ENCODE measurements around the gene MYH11.
"Not testable (repeated sequence)": the region's sequence is repeated elsewhere in the genome, so short reads cannot be mapped to it uniquely, and the experiment has no call there.

The MYH11 gene

GRCh38 chr16:15714393-15715172, 142.2 kb downstream of the MYH11 start:
- no peak for DNase-seq (ENCODE audit: low spot score)

GRCh38 chr16:15708997-15709396, 147.8 kb downstream of the MYH11 start:
- no peak for DNase-seq (ENCODE audit: low spot score)

- no peak for DNase-seq (ENCODE audit: low spot score)
Measured at GRCh38 chr16:15708096-15708495, 148.7 kb downstream of the MYH11 start.

- DNase-seq (ENCODE audit: low spot score): no peak
Measured at GRCh38 chr16:15707332-15707731, 149.5 kb downstream of the MYH11 start.

GRCh38 chr16:15705064-15705565, 151.7 kb downstream of the MYH11 start:
- no peak for DNase-seq (ENCODE audit: low spot score)

- peak; percentile 84 for DNase-seq (ENCODE audit: low spot score)
Measured at GRCh38 chr16:15704545-15704987, 152.3 kb downstream of the MYH11 start.

GRCh38 chr16:15703029-15703736, 153.6 kb downstream of the MYH11 start:
- DNase-seq (ENCODE audit: low spot score): no peak

- DNase-seq (ENCODE audit: low spot score): no peak
Measured at GRCh38 chr16:15701975-15702970, 154.6 kb downstream of the MYH11 start.

GRCh38 chr16:15701367-15701766, 155.5 kb downstream of the MYH11 start:
- no peak for DNase-seq (ENCODE audit: low spot score)

- no peak for DNase-seq (ENCODE audit: low spot score)
Measured at GRCh38 chr16:15699819-15700218, 157.0 kb downstream of the MYH11 start.

GRCh38 chr16:15694499-15694898, 162.3 kb downstream of the MYH11 start:
- DNase-seq (ENCODE audit: low spot score): no peak

GRCh38 chr16:15692508-15692907, 164.3 kb downstream of the MYH11 start:
- DNase-seq (ENCODE audit: low spot score): not testable (repeated sequence)

- DNase-seq (ENCODE audit: low spot score): no peak
Measured at GRCh38 chr16:15691046-15691445, 165.8 kb downstream of the MYH11 start.

GRCh38 chr16:15690296-15690695, 166.5 kb downstream of the MYH11 start:
- DNase-seq (ENCODE audit: low spot score): no peak

- DNase-seq (ENCODE audit: low spot score): no peak
Measured at GRCh38 chr16:15689290-15689689, 167.5 kb downstream of the MYH11 start.

- no peak for DNase-seq (ENCODE audit: low spot score)
Measured at GRCh38 chr16:15686287-15686686, 170.5 kb downstream of the MYH11 start.

GRCh38 chr16:15682105-15682570, 174.7 kb downstream of the MYH11 start:
- DNase-seq (ENCODE audit: low spot score): peak; percentile 47

- no peak for DNase-seq (ENCODE audit: low spot score)
Measured at GRCh38 chr16:15677447-15677846, 179.4 kb downstream of the MYH11 start.

GRCh38 chr16:15676506-15676905, 180.3 kb downstream of the MYH11 start:
- DNase-seq (ENCODE audit: low spot score): no peak

- no peak for DNase-seq (ENCODE audit: low spot score)
Measured at GRCh38 chr16:15674571-15674970, 182.3 kb downstream of the MYH11 start.

GRCh38 chr16:15672514-15673167, 184.2 kb downstream of the MYH11 start:
- peak; percentile 85 for DNase-seq (ENCODE audit: low spot score)
